Endothelial cell of umbilical vein (primary cell): Measurements from ENCODE around the gene CMPK2. TPM values are rescaled to one million over a fixed set of nuclear protein-coding genes. Genes with fewer than 3 reads are reported as not detected.

Experiments
- Bru-seq: library from RNA; stranded (reverse); fragments of 400-500 nt; gene quantifications from one replicate; lab custom pipeline; 2021; lab: Mats Ljungman, UMichigan
- BruChase-seq, 2 experiments: library from RNA; stranded (reverse); fragments of 400-500 nt; gene quantifications; one replicate each; lab custom pipeline; 2021; lab: Mats Ljungman, UMichigan
- BruUV-seq: library from RNA; stranded (reverse); fragments of 400-500 nt; replicated peaks from 2 replicates; lab custom pipeline; 2021; lab: Mats Ljungman, UMichigan
- CTCF ChIA-PET: fragments of 300-600, 350-600 bp; sonication (Branson Sonifier 250); formaldehyde crosslinking; loops from one replicate; lab custom pipeline; 2021; ENCODE audit warnings: antibody characterized with exemption, inconsistent platforms; lab: Charles Lee
- POLR2A ChIA-PET: fragments of 300-600, 350-600 bp; sonication (Branson Sonifier 250); formaldehyde crosslinking; loops from one replicate; lab custom pipeline; 2021; ENCODE audit warnings: antibody characterized with exemption, inconsistent platforms; lab: Charles Lee
- DNase-seq: peaks from one replicate; pipeline ENCODE4 v3.0.0-alpha.2; 2011; ENCODE audit warnings: low read depth, low spot score
- FAIRE-seq: peaks from 2 replicates; lab custom pipeline; 2011; peaks lifted over from hg19 to GRCh38; lab: Jason Lieb, UNC
- H2AFZ ChIP-seq: 2 replicates; pipeline ENCODE4 v1.6.0; 2012; ENCODE audit warnings: low read depth, low read length, control low read depth, inconsistent platforms
- H3K27ac ChIP-seq: 2 replicates; pipeline ENCODE4 v1.5.1; 2011; ENCODE audit warnings: low read depth, mild to moderate bottlenecking, control low read depth, low read length, moderate library complexity; ENCODE audit not compliant: insufficient read depth
- H3K27me3 ChIP-seq, 2 experiments: 2 replicates each; pipeline versions ENCODE4 v1.6.0 to v1.6.1; 2011; ENCODE audit warnings: low read length in 2 of 2, mixed read lengths in 1 of 2; ENCODE audit not compliant: control insufficient read depth in 2 of 2, insufficient read depth in 2 of 2
- H3K36me3 ChIP-seq, 2 experiments: 2 replicates in 1 of 2; 3 replicates in 1 of 2; pipeline ENCODE4 v1.5.1; 2011; ENCODE audit warnings: low read length in 2 of 2, mild to moderate bottlenecking in 1 of 2, moderate library complexity in 1 of 2; ENCODE audit not compliant: control insufficient read depth in 2 of 2, insufficient read depth in 2 of 2; ENCODE audit errors: extremely low read depth in 1 of 2
- H3K4me1 ChIP-seq: 3 replicates; pipeline ENCODE4 v1.5.1; 2011; ENCODE audit warnings: mild to moderate bottlenecking, low read length; ENCODE audit not compliant: control insufficient read depth, insufficient read depth; ENCODE audit errors: extremely low read depth
- H3K4me2 ChIP-seq: 2 replicates; pipeline ENCODE4 v1.6.1; 2011; ENCODE audit warnings: low read length, control low read depth, mixed read lengths; ENCODE audit not compliant: insufficient read depth
- H3K4me3 ChIP-seq, 3 experiments: fragments of 200-600 bp in 1 of 3; sonication (generic), shearing (Covaris generic) in 1 of 3; replicated peaks in 1 of 3; 2 replicates each; pipeline ENCODE4 v1.5.1; 2011 to 2016; ENCODE audit warnings: control low read depth in 3 of 3, low read length in 3 of 3, mild to moderate bottlenecking in 2 of 3, inconsistent platforms in 1 of 3, low read depth in 1 of 3, moderate library complexity in 1 of 3; ENCODE audit not compliant: insufficient read depth in 1 of 3
- H3K79me2 ChIP-seq: 2 replicates; pipeline ENCODE4 v1.6.0; 2012; ENCODE audit warnings: low read length, inconsistent platforms; ENCODE audit not compliant: control insufficient read depth, insufficient read depth
- H3K9ac ChIP-seq: replicated peaks from 2 replicates; pipeline ENCODE3; 2011; ENCODE audit warnings: low read length, control low read depth; ENCODE audit not compliant: insufficient read depth; ENCODE audit errors: extremely low read depth
- H3K9me1 ChIP-seq: replicated peaks from 3 replicates; pipeline ENCODE4 v1.6.0; 2011; ENCODE audit warnings: mild to moderate bottlenecking, low read length; ENCODE audit not compliant: control insufficient read depth, insufficient read depth; ENCODE audit errors: extremely low read depth
- H3K9me3 ChIP-seq: replicated peaks from 2 replicates; pipeline ENCODE4 v1.5.1; 2012; ENCODE audit warnings: low read length, inconsistent platforms; ENCODE audit not compliant: control insufficient read depth, insufficient read depth
- H4K20me1 ChIP-seq: replicated peaks from 2 replicates; pipeline ENCODE3; 2011; ENCODE audit warnings: mild to moderate bottlenecking, low read length; ENCODE audit not compliant: control insufficient read depth, insufficient read depth; ENCODE audit errors: extremely low read depth
- CTCF ChIP-seq, 2 donors: IDR thresholded peaks; 1 replicate in 1 of 2; 2 replicates in 1 of 2; pipeline ENCODE4 v1.5.1; 2011; ENCODE audit warnings: low read length in 2 of 2, mild to moderate bottlenecking in 2 of 2, moderate library complexity in 2 of 2, control low read depth in 1 of 2, inconsistent platforms in 1 of 2, low read depth in 1 of 2; ENCODE audit not compliant: insufficient read depth in 1 of 2; ENCODE audit errors: extremely low read depth in 1 of 2
- EZH2 ChIP-seq: IDR thresholded peaks from 2 replicates; pipeline ENCODE4 v1.6.1; 2012; ENCODE audit warnings: borderline replicate concordance, low read depth, mild to moderate bottlenecking, moderate library complexity, low read length, inconsistent platforms; ENCODE audit not compliant: severe bottlenecking
- GATA2 ChIP-seq: IDR thresholded peaks from 2 replicates; pipeline ENCODE4 v1.7.0; 2011; ENCODE audit warnings: low read depth, mild to moderate bottlenecking, moderate library complexity, mixed read lengths, low read length; ENCODE audit not compliant: insufficient read length, insufficient read depth
- POLR2AphosphoS5 ChIP-seq: IDR thresholded peaks from 2 replicates; pipeline ENCODE4 v1.6.1; 2012; ENCODE audit warnings: low read depth, mild to moderate bottlenecking, control low read depth, low read length, moderate library complexity; ENCODE audit not compliant: insufficient read depth
- dilution Hi-C: fragments of 300-500 bp; cut with MboI; formaldehyde crosslinking; loops from one replicate; pipeline ENCODE4 v1.15.0; 2019; ENCODE audit warnings: low sequenced_read_pairs; ENCODE audit not compliant: extremely low pct_ligation_motif_present
- intact Hi-C: fragments of 100-400 bp; cut with micrococcal nuclease; formaldehyde crosslinking; loops from one replicate; pipeline ENCODE4 v1.10.0; 2022
- long read RNA-seq: library from polyadenylated mRNA; stranded (forward); transcript quantifications from one replicate; pipeline ENCODE4 v2.0.0, GENCODE V29; 2021
- polyA minus RNA-seq, 3 experiments: library from RNA; depleted of rRNA, polyadenylated mRNA; stranded (reverse); fragments of >200 nt; gene quantifications; 1 replicate in 1 of 3; 2 replicates in 2 of 3; pipeline ENCODE4 v1.2.3, GENCODE V29; 2011
- polyA plus RNA-seq, 4 experiments: library from polyadenylated mRNA; depleted of rRNA in 3 of 4; stranded (reverse) in 3 of 4; unstranded in 1 of 4; fragments of >200 nt; gene quantifications; 2 replicates each; pipeline versions ENCODE4 v1.2.1 to v1.2.3, GENCODE V29; 2011 to 2012; ENCODE audit warnings: missing spikeins in 1 of 4
- total RNA-seq: library from RNA; stranded (reverse); gene quantifications from 2 replicates; pipeline ENCODE4 v1.2.3, GENCODE V29; 2021

The CMPK2 gene
- total RNA-seq (0.69 and 0.81 TPM in 2 replicates), polyA plus RNA-seq (0.15 and 0.49 TPM in 2 replicates), polyA minus RNA-seq (0.17 and 0.87 TPM in 2 replicates), Bru-seq, nascent RNA (percentile 29 among the genes with signal in this experiment), BruChase-seq, experiment 1, labeled RNA remaining after a 6-hour chase (percentile 30 among the genes with signal in this experiment), BruChase-seq, experiment 2, labeled RNA remaining after a 2-hour chase (percentile 26 among the genes with signal in this experiment)
- polyA plus RNA-seq (2011; cell fraction: cytosol; rRNA removed) = 0.16 and 0.35 TPM in 2 replicates
- 0.18 and 0.40 TPM in 2 replicates for polyA plus RNA-seq (2011; cell fraction: nucleus; rRNA removed)
- 0.23 and 0.30 TPM in 2 replicates for polyA plus RNA-seq (2012)
- not detected for polyA minus RNA-seq (2011; cell fraction: cytosol; rRNA and poly(A)+ RNA removed)
- polyA minus RNA-seq (2011; cell fraction: nucleus; rRNA and poly(A)+ RNA removed) = 0.48 and 0.58 TPM in 2 replicates
- long read RNA-seq, partial matches to known transcripts = 0 of 1 reads
- long read RNA-seq, other reads (novel, unspliced or antisense) = 0 of 1 reads

- FAIRE-seq = no peak
- Histone ChIP-seq H4K20me1 (no peaks in the 10 kb centered on the region), H2AFZ (peak within 1 kb of the TSS; percentile 16), H3K9me3 (no peaks in the 10 kb centered on the region), H3K36me3 (no peaks in the 10 kb centered on the region), H3K9ac (peak within 1 kb of the TSS; percentile 60), H3K4me2 (peak within 1 kb of the TSS; percentile 29), H3K9me1 (no peaks in the 10 kb centered on the region), H3K27me3 (peaks cover 6 to 7% of the 10 kb centered on the region in 2 experiments), H3K79me2 (no peaks in the 10 kb centered on the region), H3K4me1 (peaks cover 4% of the 10 kb centered on the region), H3K4me3 (peak within 1 kb of the TSS; percentile 35 to 55 (median 44)), H3K27ac (no peak within 1 kb of the TSS)
- POLR2A ChIA-PET = no interaction called here
- no TSS peak for BruUV-seq
- no peak for TF ChIP-seq GATA2
- TF ChIP-seq CTCF (IDR thresholded peaks at IDR 0.05; ENCODE audit: extremely low read depth in 1 of 2, insufficient read depth in 1 of 2, low read depth in 1 of 2, low read length in 2 of 2) = peak in 1 of 2 donors; percentile 12
- no peak for TF ChIP-seq POLR2AphosphoS5
- peak; percentile 47 for TF ChIP-seq EZH2
- CTCF ChIA-PET = interaction anchor here (1.4 to 2.1 kb wide), 2 partner anchors 32 to 179 kb away, joined by 4 to 8 read pairs; no protein-coding TSS in a partner anchor
- DNase-seq = peak; percentile 13
- dilution Hi-C loops (no loop called here), intact Hi-C loops (loop anchor here (1.0 kb wide), 1 partner anchor 39 kb away; no protein-coding TSS in a partner anchor)
These were observed at the start of gene CMPK2 for GRCh38 chr2:6865346-6866274. TSS of gene CMPK2 (minus strand) at chr2:6865907. CDS start at chr2:6865696, 211 bp downstream.
